Measurements from ENCODE around the gene MAGOH. TPM values are rescaled to one million over a fixed set of nuclear protein-coding genes. Genes with fewer than 3 reads are reported as not detected.

Gene MAGOH
- total and polyA plus RNA-seq, 2 donors (not counting 3 experiments of a cell fraction or from before 2014, with no cell fraction given): 25.9 to 60.1 TPM

DNA sequence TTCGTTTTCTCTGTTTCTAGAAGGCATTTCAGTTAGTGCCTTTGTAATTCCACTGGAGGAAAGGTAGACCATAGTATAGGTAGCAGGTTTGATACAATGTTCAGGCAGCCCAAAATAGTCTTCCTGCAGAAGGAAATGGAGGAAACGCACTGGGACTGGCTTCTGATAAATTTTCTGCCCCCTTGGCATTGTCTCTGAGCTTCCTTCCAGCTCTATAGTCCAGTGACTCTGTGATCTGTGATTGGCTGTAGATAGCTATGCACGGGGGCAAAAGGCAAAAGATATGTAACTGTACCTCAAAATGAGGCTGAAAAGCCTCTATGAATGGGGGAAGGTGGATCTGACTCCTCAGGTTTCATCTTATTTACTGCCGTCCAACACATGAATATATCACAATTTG is 5.8 kb upstream of the MAGOH start:
- Histone ChIP-seq H3K4me3 (replicated peaks in 1 of 3; ENCODE audit: insufficient read depth in 1 of 3, low read depth in 1 of 3, low read length in 3 of 3) (no peak overlapping the region), H2AFZ (ENCODE audit: low read depth, low read length) (no peak overlapping the region), H3K9me1 (replicated peaks; ENCODE audit: control insufficient read depth, extremely low read depth, insufficient read depth, low read length) (no peaks in the 10 kb centered on the region), H3K79me2 (ENCODE audit: control insufficient read depth, insufficient read depth, low read length) (no peaks in the 10 kb centered on the region), H3K9me3 (replicated peaks; ENCODE audit: control insufficient read depth, insufficient read depth, low read length) (no peaks in the 10 kb centered on the region), H3K4me1 (ENCODE audit: control insufficient read depth, extremely low read depth, insufficient read depth, low read length) (peaks cover 4% of the 10 kb centered on the region), H4K20me1 (replicated peaks; ENCODE audit: control insufficient read depth, extremely low read depth, insufficient read depth, low read length) (no peaks in the 10 kb centered on the region), H3K27me3 (ENCODE audit: control insufficient read depth in 2 of 2, insufficient read depth in 2 of 2, low read length in 2 of 2) (no peaks in the 10 kb centered on the region), H3K36me3 (ENCODE audit: control insufficient read depth in 2 of 2, extremely low read depth in 1 of 2, insufficient read depth in 2 of 2, low read length in 2 of 2) (peaks cover 0 to 7% of the 10 kb centered on the region in 2 experiments), H3K4me2 (ENCODE audit: insufficient read depth, low read length) (no peak overlapping the region), H3K9ac (replicated peaks; ENCODE audit: extremely low read depth, insufficient read depth, low read length) (no peak overlapping the region), H3K27ac (ENCODE audit: insufficient read depth, low read depth, low read length) (no peak overlapping the region)
- ChIA-PET POLR2A (no interaction called here), CTCF (no interaction called here)
- TF ChIP-seq FOS (IDR thresholded peaks at IDR 0.05; ENCODE audit: borderline replicate concordance, insufficient read depth, low read length): no peak
- TF ChIP-seq, protein P1, sequence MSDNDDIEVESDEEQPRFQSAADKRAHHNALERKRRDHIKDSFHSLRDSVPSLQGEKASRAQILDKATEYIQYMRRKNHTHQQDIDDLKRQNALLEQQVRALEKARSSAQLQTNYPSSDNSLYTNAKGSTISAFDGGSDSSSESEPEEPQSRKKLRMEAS (IDR thresholded peaks at IDR 0.05; ENCODE audit: insufficient read depth, insufficient read length): no peak
- dilution Hi-C loops (cut with MboI; ENCODE audit: extremely low pct_ligation_motif_present, low sequenced_read_pairs) (no loop called here), intact Hi-C loops (cut with micrococcal nuclease) (no loop called here)
- no TSS peak for BruUV-seq (replicated peaks)
- DNase-seq (ENCODE audit: low read depth, low spot score) (peak; percentile 40), FAIRE-seq (peak; percentile 69)

DNA sequence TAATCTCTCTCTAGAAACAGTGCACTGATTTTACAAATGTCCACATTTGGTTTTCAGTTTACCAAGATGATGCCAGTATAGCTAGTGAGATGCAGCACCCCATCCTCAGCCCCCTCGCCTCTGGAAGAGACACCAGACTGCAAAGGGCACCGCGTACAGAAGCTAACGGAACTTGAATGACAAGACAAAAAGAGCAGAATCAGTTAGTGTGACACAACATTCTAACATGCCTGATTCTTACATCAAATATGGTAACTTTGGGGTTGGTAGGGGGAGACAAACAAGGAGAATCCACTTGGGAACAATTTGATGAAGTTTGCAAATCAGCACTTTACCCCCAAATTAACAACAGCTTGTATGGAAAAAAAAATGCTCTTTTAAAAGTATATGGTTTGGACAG is 4.1 kb upstream of the MAGOH start:
- no TSS peak for BruUV-seq (replicated peaks)
- FAIRE-seq: no peak
- DNase-seq (ENCODE audit: low read depth, low spot score): no peak
- Histone ChIP-seq H3K27ac (ENCODE audit: insufficient read depth, low read depth, low read length) (no peak overlapping the region), H2AFZ (ENCODE audit: low read depth, low read length) (no peak overlapping the region), H3K4me2 (ENCODE audit: insufficient read depth, low read length) (no peak overlapping the region), H3K9me3 (replicated peaks; ENCODE audit: control insufficient read depth, insufficient read depth, low read length) (no peaks in the 10 kb centered on the region), H3K79me2 (ENCODE audit: control insufficient read depth, insufficient read depth, low read length) (peaks cover 9% of the 10 kb centered on the region), H3K4me3 (replicated peaks in 1 of 3; ENCODE audit: insufficient read depth in 1 of 3, low read depth in 1 of 3, low read length in 3 of 3) (no peak overlapping the region), H3K9ac (replicated peaks; ENCODE audit: extremely low read depth, insufficient read depth, low read length) (no peak overlapping the region), H3K27me3 (ENCODE audit: control insufficient read depth in 2 of 2, insufficient read depth in 2 of 2, low read length in 2 of 2) (no peaks in the 10 kb centered on the region), H4K20me1 (replicated peaks; ENCODE audit: control insufficient read depth, extremely low read depth, insufficient read depth, low read length) (no peaks in the 10 kb centered on the region), H3K4me1 (ENCODE audit: control insufficient read depth, extremely low read depth, insufficient read depth, low read length) (peaks cover 12% of the 10 kb centered on the region), H3K9me1 (replicated peaks; ENCODE audit: control insufficient read depth, extremely low read depth, insufficient read depth, low read length) (no peaks in the 10 kb centered on the region), H3K36me3 (ENCODE audit: control insufficient read depth in 2 of 2, extremely low read depth in 1 of 2, insufficient read depth in 2 of 2, low read length in 2 of 2) (peaks cover 0 to 7% of the 10 kb centered on the region in 2 experiments)
- TF ChIP-seq GATA2 (IDR thresholded peaks at IDR 0.05; ENCODE audit: insufficient read depth, insufficient read length, low read depth, low read length) (no peak), MYC (IDR thresholded peaks at IDR 0.05; ENCODE audit: low read depth, low read length) (no peak), POLR2A (IDR thresholded peaks at IDR 0.05; ENCODE audit: low read depth, low read length) (no peak), FOS (IDR thresholded peaks at IDR 0.05; ENCODE audit: borderline replicate concordance, insufficient read depth, low read length) (no peak), EZH2 (IDR thresholded peaks at IDR 0.05; ENCODE audit: borderline replicate concordance, low read depth, low read length, severe bottlenecking) (no peak), POLR2AphosphoS5 (IDR thresholded peaks at IDR 0.05; ENCODE audit: insufficient read depth, low read depth, low read length) (no peak), JUN (IDR thresholded peaks at IDR 0.05; ENCODE audit: borderline replicate concordance, insufficient read depth, insufficient read length, low read depth) (no peak)
- TF ChIP-seq, protein P2, sequence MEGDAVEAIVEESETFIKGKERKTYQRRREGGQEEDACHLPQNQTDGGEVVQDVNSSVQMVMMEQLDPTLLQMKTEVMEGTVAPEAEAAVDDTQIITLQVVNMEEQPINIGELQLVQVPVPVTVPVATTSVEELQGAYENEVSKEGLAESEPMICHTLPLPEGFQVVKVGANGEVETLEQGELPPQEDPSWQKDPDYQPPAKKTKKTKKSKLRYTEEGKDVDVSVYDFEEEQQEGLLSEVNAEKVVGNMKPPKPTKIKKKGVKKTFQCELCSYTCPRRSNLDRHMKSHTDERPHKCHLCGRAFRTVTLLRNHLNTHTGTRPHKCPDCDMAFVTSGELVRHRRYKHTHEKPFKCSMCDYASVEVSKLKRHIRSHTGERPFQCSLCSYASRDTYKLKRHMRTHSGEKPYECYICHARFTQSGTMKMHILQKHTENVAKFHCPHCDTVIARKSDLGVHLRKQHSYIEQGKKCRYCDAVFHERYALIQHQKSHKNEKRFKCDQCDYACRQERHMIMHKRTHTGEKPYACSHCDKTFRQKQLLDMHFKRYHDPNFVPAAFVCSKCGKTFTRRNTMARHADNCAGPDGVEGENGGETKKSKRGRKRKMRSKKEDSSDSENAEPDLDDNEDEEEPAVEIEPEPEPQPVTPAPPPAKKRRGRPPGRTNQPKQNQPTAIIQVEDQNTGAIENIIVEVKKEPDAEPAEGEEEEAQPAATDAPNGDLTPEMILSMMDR (IDR thresholded peaks at IDR 0.05; ENCODE audit: extremely low read depth in 1 of 2, insufficient read depth in 1 of 2, low read depth in 1 of 2, low read length in 2 of 2): no peak
- TF ChIP-seq, protein P1 (IDR thresholded peaks at IDR 0.05; ENCODE audit: insufficient read depth, insufficient read length): no peak
- intact Hi-C loops (cut with micrococcal nuclease) (no loop called here), dilution Hi-C loops (cut with MboI; ENCODE audit: extremely low pct_ligation_motif_present, low sequenced_read_pairs) (no loop called here)
- ChIA-PET CTCF (no interaction called here), POLR2A (no interaction called here)
